GM23338 (cell line): Measurements from ENCODE around the gene SORBS1. TPM values are rescaled to one million over a fixed set of nuclear protein-coding genes. Genes with fewer than 3 reads are reported as not detected.

Source experiments
- ATAC-seq: fragments of 200-7000 bp; cut with Tn5 transposase; 3 replicates; pipeline ENCODE4 v1.9.1; 2020
- DNase-seq: peaks from one replicate; pipeline ENCODE4 v3.0.0-alpha.2; 2015; ENCODE audit warnings: low spot score
- H2AFZ ChIP-seq: fragments of 200-600 bp; sonication (generic); 2 replicates; pipeline ENCODE4 v1.8.0; 2016; ENCODE audit warnings: antibody characterized with exemption, mild to moderate bottlenecking, moderate library complexity
- H3F3A ChIP-seq: fragments of 200-600 bp; sonication (generic); replicated peaks from 2 replicates; pipeline ENCODE4 v1.8.0; 2017; ENCODE audit warnings: antibody characterized with exemption, mixed run types, low read depth
- H3K27ac ChIP-seq: fragments of 200-600 bp; sonication (generic); 2 replicates; pipeline ENCODE4 v1.6.1; 2016; ENCODE audit warnings: low read depth
- H3K27me3 ChIP-seq: fragments of 200-600 bp; sonication (generic); 2 replicates; pipeline ENCODE4 v1.8.0; 2016; ENCODE audit warnings: mild to moderate bottlenecking, mixed run types, moderate library complexity; ENCODE audit not compliant: insufficient read depth
- H3K36me3 ChIP-seq: fragments of 200-600 bp; sonication (generic); 2 replicates; pipeline ENCODE4 v1.8.0; 2016; ENCODE audit warnings: mild to moderate bottlenecking; ENCODE audit not compliant: insufficient read depth
- H3K4me1 ChIP-seq: fragments of 200-600 bp; sonication (generic); 2 replicates; pipeline ENCODE4 v1.8.0; 2016; ENCODE audit warnings: mild to moderate bottlenecking, moderate library complexity; ENCODE audit not compliant: insufficient read depth
- H3K4me2 ChIP-seq: fragments of 200-600 bp; sonication (generic); 2 replicates; pipeline ENCODE4 v1.7.1; 2017; ENCODE audit warnings: mixed run types
- H3K4me3 ChIP-seq: fragments of 200-600 bp; sonication (generic); 2 replicates; pipeline ENCODE4 v1.6.1; 2016; ENCODE audit warnings: mixed run types
- H3K79me2 ChIP-seq: fragments of 200-600 bp; sonication (generic); replicated peaks from 2 replicates; pipeline ENCODE4 v1.8.0; 2017; ENCODE audit warnings: mild to moderate bottlenecking; ENCODE audit not compliant: insufficient read depth
- H3K9me2 ChIP-seq: fragments of 200-600 bp; sonication (generic); 2 replicates; pipeline ENCODE4 v1.8.0; 2017; ENCODE audit not compliant: insufficient read depth
- H4K20me1 ChIP-seq: fragments of 200-600 bp; sonication (generic); replicated peaks from 2 replicates; pipeline ENCODE4 v1.8.0; 2017; ENCODE audit warnings: mild to moderate bottlenecking; ENCODE audit not compliant: insufficient read depth
- H3K27ac Mint-ChIP-seq: 2 replicates; pipeline ENCODE4 v1.8.0; 2020; ENCODE audit warnings: inconsistent platforms, mild to moderate bottlenecking, moderate library complexity, mixed read lengths
- H3K27me3 Mint-ChIP-seq: 3 replicates; pipeline ENCODE4 v1.8.0; 2022; ENCODE audit warnings: low read depth, mild to moderate bottlenecking, moderate library complexity, mixed read lengths, inconsistent platforms; ENCODE audit not compliant: insufficient read depth, poor library complexity
- H3K36me3 Mint-ChIP-seq: 3 replicates; pipeline ENCODE4 v1.8.0; 2021; ENCODE audit warnings: low read depth, mild to moderate bottlenecking, inconsistent platforms, moderate library complexity, mixed read lengths
- H3K4me1 Mint-ChIP-seq: 3 replicates; pipeline ENCODE4 v1.8.0; 2020; ENCODE audit warnings: mild to moderate bottlenecking, inconsistent platforms, mixed read lengths
- H3K4me3 Mint-ChIP-seq: 3 replicates; pipeline ENCODE4 v1.8.0; 2021; ENCODE audit warnings: moderate library complexity, mild to moderate bottlenecking, inconsistent platforms, mixed read lengths
- H3K9me3 Mint-ChIP-seq: 3 replicates; pipeline ENCODE4 v1.8.0; 2020; ENCODE audit warnings: moderate library complexity, mild to moderate bottlenecking, inconsistent platforms, mixed read lengths
- CREB1 ChIP-seq: fragments of 250-450 bp; sonication (Bioruptor Pico); IDR thresholded peaks from 2 replicates; pipeline ENCODE4 v1.5.0; 2020; ENCODE audit warnings: low read depth, mild to moderate bottlenecking, moderate library complexity
- EZH2phosphoT487 ChIP-seq: fragments of 200-600 bp; sonication (generic); IDR thresholded peaks from one replicate; pipeline ENCODE4 v1.8.1; 2018; ENCODE audit warnings: antibody characterized with exemption; ENCODE audit not compliant: unreplicated experiment
- POLR2AphosphoS5 ChIP-seq: IDR thresholded peaks from 2 replicates; pipeline ENCODE4 v1.6.1; 2016; ENCODE audit warnings: antibody characterized with exemption, low read depth
- STAT1 ChIP-seq: IDR thresholded peaks from one replicate; pipeline ENCODE4 v1.6.1; 2016; ENCODE audit warnings: antibody characterized with exemption; ENCODE audit not compliant: unreplicated experiment
- ZNF462 ChIP-seq: fragments of 250-450 bp; sonication (Bioruptor Pico); IDR thresholded peaks from 2 replicates; pipeline ENCODE4 v1.5.0; 2020; ENCODE audit warnings: mild to moderate bottlenecking, moderate library complexity
- polyA plus RNA-seq: library from polyadenylated mRNA; unstranded; fragments of >200 nt; fragmentation: Nextera tagmentation; extraction: Ambion mirVana; gene quantifications from 2 replicates; pipeline ENCODE4 v1.2.1, GENCODE V29; 2016
- total RNA-seq: library from RNA; depleted of rRNA; stranded (reverse); fragments of >200 nt; shearing (Covaris generic); gene quantifications from 2 replicates; pipeline ENCODE4 v1.2.3, GENCODE V29; 2014

Gene SORBS1
- total and polyA plus RNA-seq, 2 experiments from 2014 or later = 47.7 to 51.5 TPM

- TF ChIP-seq ZNF462 (no peak), CREB1 (CRISPR knock-in tag) (no peak), EZH2phosphoT487 (no peak), STAT1 (no peak), POLR2AphosphoS5 (no peak)
Measured at GRCh38 chr10:95339863-95340262, 221.3 kb downstream of the SORBS1 start (continued).

- H2AFZ ChIP-seq = no peak overlapping the region
- H3K27ac ChIP-seq = no peak overlapping the region
- TF ChIP-seq EZH2phosphoT487 = no peak
- H3K4me2 ChIP-seq = no peak overlapping the region
- H3K36me3 ChIP-seq = 0 out of 2 replicates have a peak, but pooled peaks cover 3% of the 10 kb centered on the region
- no peaks in the 10 kb centered on the region for H3K9me2 ChIP-seq
- ATAC-seq = no peak
- Mint-ChIP-seq H3K9me3 (no peaks in the 10 kb centered on the region), H3K4me1 (peaks cover 6% of the 10 kb centered on the region), H3K36me3 (peaks cover 14% of the 10 kb centered on the region), H3K27me3 (peaks cover 6% of the 10 kb centered on the region), H3K27ac (no peak overlapping the region), H3K4me3 (no peak overlapping the region)
- H3K27me3 ChIP-seq = no peaks in the 10 kb centered on the region
- H3K4me3 ChIP-seq = no peak overlapping the region
- no peaks in the 10 kb centered on the region for H4K20me1 ChIP-seq
- 0 out of 2 replicates have a peak, but pooled peaks cover 3% of the 10 kb centered on the region for H3F3A ChIP-seq
- H3K4me1 ChIP-seq = peaks cover 8% of the 10 kb centered on the region; the same call in 1 of the 2 replicates
- DNase-seq = no peak
- no peaks in the 10 kb centered on the region for H3K79me2 ChIP-seq
Measured at GRCh38 chr10:95337423-95338160, 223.6 kb downstream of the SORBS1 start.
